WERI-Rb-1 (cell line): ENCODE results near the gene CLDN6.

ENCODE experiments used
- DNase-seq: peaks from one replicate; pipeline ENCODE4 v3.0.0-alpha.2; 2020
- H3K27ac ChIP-seq: fragments of 250-450 bp; sonication (Bioruptor Pico); 2 replicates; pipeline ENCODE4 v1.5.1; 2020; ENCODE audit warnings: mild to moderate bottlenecking, moderate library complexity
- H3K27me3 ChIP-seq: fragments of 250-450 bp; sonication (Bioruptor Pico); 2 replicates; pipeline ENCODE4 v1.5.1; 2021; ENCODE audit warnings: mild to moderate bottlenecking, low read depth, moderate library complexity; ENCODE audit not compliant: insufficient read depth, severe bottlenecking
- H3K36me3 ChIP-seq: fragments of 250-450 bp; sonication (Bioruptor Pico); 2 replicates; pipeline ENCODE4 v1.5.1; 2020; ENCODE audit warnings: mild to moderate bottlenecking, moderate library complexity
- H3K4me3 ChIP-seq: 2 replicates; pipeline ENCODE4 v1.5.1; 2011; ENCODE audit warnings: low read depth, mild to moderate bottlenecking, control low read depth, low read length
- H3K9me3 ChIP-seq: fragments of 250-450 bp; sonication (Bioruptor Pico); 2 replicates; pipeline ENCODE4 v1.5.1; 2021; ENCODE audit warnings: mild to moderate bottlenecking, moderate library complexity; ENCODE audit not compliant: severe bottlenecking
- TF ChIP-seq, protein P1 (sequence below): IDR thresholded peaks from 2 replicates; pipeline ENCODE4 v1.5.1; 2011; ENCODE audit warnings: low read depth, mild to moderate bottlenecking, control low read depth, inconsistent platforms, low read length

CLDN6 gene

GRCh38 chr16:3022684-3023414 is 4.9 kb upstream of the CLDN6 start:
- Histone ChIP-seq H3K9me3 (no peaks in the 10 kb centered on the region), H3K4me3 (peak overlapping the region; percentile 69; the same call in 1 of the 2 replicates), H3K27ac (peak overlapping the region; percentile 96), H3K27me3 (no peaks in the 10 kb centered on the region), H3K36me3 (peaks cover 37% of the 10 kb centered on the region)
- no peak for DNase-seq
- TF ChIP-seq, protein P1, sequence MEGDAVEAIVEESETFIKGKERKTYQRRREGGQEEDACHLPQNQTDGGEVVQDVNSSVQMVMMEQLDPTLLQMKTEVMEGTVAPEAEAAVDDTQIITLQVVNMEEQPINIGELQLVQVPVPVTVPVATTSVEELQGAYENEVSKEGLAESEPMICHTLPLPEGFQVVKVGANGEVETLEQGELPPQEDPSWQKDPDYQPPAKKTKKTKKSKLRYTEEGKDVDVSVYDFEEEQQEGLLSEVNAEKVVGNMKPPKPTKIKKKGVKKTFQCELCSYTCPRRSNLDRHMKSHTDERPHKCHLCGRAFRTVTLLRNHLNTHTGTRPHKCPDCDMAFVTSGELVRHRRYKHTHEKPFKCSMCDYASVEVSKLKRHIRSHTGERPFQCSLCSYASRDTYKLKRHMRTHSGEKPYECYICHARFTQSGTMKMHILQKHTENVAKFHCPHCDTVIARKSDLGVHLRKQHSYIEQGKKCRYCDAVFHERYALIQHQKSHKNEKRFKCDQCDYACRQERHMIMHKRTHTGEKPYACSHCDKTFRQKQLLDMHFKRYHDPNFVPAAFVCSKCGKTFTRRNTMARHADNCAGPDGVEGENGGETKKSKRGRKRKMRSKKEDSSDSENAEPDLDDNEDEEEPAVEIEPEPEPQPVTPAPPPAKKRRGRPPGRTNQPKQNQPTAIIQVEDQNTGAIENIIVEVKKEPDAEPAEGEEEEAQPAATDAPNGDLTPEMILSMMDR: no peak

GRCh38 chr16:3022208-3022683 is 4.3 kb upstream of the CLDN6 start:
- no peak overlapping the region; the same call in 1 of the 2 replicates for H3K27ac ChIP-seq
- TF ChIP-seq, protein P1: no peak
- no peak overlapping the region for H3K4me3 ChIP-seq
- no peaks in the 10 kb centered on the region for H3K27me3 ChIP-seq
- DNase-seq: peak; percentile 46
- no peaks in the 10 kb centered on the region for H3K9me3 ChIP-seq
- peaks cover 31% of the 10 kb centered on the region for H3K36me3 ChIP-seq

DNA sequence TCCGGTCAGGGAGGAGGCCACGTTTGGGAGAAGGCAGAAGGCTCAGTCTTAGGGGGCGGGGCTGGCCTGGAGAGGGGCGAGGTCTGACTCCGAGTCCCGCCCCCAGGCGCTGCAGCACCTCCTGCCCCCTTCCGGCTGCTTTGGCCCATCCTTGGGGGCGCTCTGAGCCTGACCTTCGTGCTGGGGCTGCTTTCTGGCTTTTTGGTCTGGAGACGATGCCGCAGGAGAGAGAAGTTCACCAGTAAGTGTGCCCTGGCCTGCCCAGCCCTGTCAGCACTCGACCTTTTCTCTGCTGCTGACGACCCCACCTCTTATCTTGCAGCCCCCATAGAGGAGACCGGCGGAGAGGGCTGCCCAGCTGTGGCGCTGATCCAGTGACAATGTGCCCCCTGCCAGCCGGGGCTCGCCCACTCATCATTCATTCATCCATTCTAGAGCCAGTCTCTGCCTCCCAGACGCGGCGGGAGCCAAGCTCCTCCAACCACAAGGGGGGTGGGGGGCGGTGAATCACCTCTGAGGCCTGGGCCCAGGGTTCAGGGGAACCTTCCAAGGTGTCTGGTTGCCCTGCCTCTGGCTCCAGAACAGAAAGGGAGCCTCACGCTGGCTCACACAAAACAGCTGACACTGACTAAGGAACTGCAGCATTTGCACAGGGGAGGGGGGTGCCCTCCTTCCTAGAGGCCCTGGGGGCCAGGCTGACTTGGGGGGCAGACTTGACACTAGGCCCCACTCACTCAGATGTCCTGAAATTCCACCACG is 3.6 kb upstream of the CLDN6 start:
- DNase-seq: peak; percentile 87
- Histone ChIP-seq H3K27ac (peak overlapping the region; percentile 32), H3K36me3 (peaks cover 25% of the 10 kb centered on the region), H3K27me3 (no peaks in the 10 kb centered on the region), H3K4me3 (peak overlapping the region; percentile 57), H3K9me3 (no peaks in the 10 kb centered on the region)
- TF ChIP-seq, protein P1: peak; percentile 74

GRCh38 chr16:3020604-3021448 is 2.8 kb upstream of the CLDN6 start:
- H3K4me3 ChIP-seq: peak overlapping the region; percentile 57
- DNase-seq: no peak
- peaks cover 17% of the 10 kb centered on the region for H3K36me3 ChIP-seq
- no peaks in the 10 kb centered on the region for H3K27me3 ChIP-seq
- TF ChIP-seq, protein P1: no peak
- H3K27ac ChIP-seq: peak overlapping the region; percentile 51
- H3K9me3 ChIP-seq: no peaks in the 10 kb centered on the region

GRCh38 chr16:3020247-3020603 is 2.2 kb upstream of the CLDN6 start, which contains the start of gene TNFRSF12A:
TNFRSF12A (plus strand) TSS chr16:3020368; CDS start chr16:3020398, 30 bp downstream.
- H3K27me3 ChIP-seq: no peaks in the 10 kb centered on the region
- TF ChIP-seq, protein P1: no peak
- DNase-seq: peak; percentile 80
- peak within 1 kb of the TSS; percentile 65 for H3K27ac ChIP-seq
- H3K36me3 ChIP-seq: peaks cover 11% of the 10 kb centered on the region
- H3K9me3 ChIP-seq: no peaks in the 10 kb centered on the region
- peak within 1 kb of the TSS; percentile 57 for H3K4me3 ChIP-seq
